Heart left ventricle (tissue), 13 donors: ENCODE results near the gene C3orf38.

ENCODE experiments used
- POLR2A ChIP-seq, 2 donors: fragments of 450-650 bp; IDR thresholded peaks; one replicate each; pipeline ENCODE4 v1.6.1; 2017; ENCODE audit warnings: antibody characterized with exemption in 2 of 2, mild to moderate bottlenecking in 2 of 2, moderate library complexity in 2 of 2
- TF ChIP-seq, protein P1 (sequence below), 12 donors: fragments of 200-600 bp; sonication (generic) in 4 of 12; IDR thresholded peaks; one replicate each; pipeline versions ENCODE4 v1.5.0 to v1.8.0; 2018 to 2022; ENCODE audit warnings: antibody characterized with exemption in 12 of 12, mild to moderate bottlenecking in 5 of 12
- donor health status: ischemic (EF 13 %, LVEDD 7.1; RV severe dilation, severe dysfunction).
- donor health status: DM: no; HTN: yes; CAD: no.
- donor health status: DM: no; HTN: no; CAD: no.
- donor health status: ischemic (EF 25% LVEDD 6.9; RV normal size, moderate dysfunction).
- donor health status: ischemic (EF 25% LVEDD 5.7; RV mildly dilated, moderate dysfunction).
- donor health status: ischemic (EF 35%, LVEDD 5.7; RV mildly dilated, moderate dysfunction).
- donor health status: nonischemic (EF 11% LVEDD 7.7; RV severe dilation, severe dysfunction).
- donor health status: DM: yes; HTN: yes; CAD: no.
- donor health status: PGD.
- donor health status: ischemic (EF 29% LVEDD 5.4; RV normal size, mild dysfunction).
- donor health status: nonischemic (EF 23%, LVEDD 6.1; RV moderate dilation, normal function).

DNA sequence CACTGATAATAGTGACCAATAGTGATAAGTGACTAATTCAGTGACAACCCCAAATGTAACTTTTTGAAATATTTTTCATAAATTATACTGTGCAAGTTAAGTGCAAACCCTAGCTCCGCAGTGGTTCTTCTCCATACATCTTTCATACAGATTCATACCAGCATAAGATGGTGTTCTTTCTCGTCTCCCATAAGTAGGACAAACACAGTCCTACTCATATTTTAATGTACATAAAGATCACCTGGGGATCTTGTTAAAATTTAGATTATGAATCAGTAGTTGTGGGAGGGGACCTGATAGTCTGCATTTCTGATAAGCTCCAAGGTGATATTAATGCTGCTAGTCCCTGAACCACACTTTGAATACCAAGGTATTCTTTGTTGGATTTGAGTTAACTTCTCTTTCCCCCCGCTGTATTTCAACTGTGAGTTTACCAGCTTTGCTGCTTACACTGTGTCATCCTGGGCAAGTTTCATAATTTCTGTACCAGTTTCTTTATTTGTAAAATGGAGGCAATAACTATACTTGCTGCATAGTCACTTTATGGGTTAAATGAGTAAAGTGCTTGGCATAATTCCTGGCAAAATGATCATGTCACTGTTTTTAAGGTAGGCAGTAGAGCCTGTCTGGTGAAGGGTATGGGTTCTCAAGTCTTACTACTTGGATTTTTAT lies 34.7 kb upstream of the C3orf38 start:
- TF ChIP-seq POLR2A (IDR thresholded peaks at IDR 0.05) = no peak
- TF ChIP-seq, protein P1, sequence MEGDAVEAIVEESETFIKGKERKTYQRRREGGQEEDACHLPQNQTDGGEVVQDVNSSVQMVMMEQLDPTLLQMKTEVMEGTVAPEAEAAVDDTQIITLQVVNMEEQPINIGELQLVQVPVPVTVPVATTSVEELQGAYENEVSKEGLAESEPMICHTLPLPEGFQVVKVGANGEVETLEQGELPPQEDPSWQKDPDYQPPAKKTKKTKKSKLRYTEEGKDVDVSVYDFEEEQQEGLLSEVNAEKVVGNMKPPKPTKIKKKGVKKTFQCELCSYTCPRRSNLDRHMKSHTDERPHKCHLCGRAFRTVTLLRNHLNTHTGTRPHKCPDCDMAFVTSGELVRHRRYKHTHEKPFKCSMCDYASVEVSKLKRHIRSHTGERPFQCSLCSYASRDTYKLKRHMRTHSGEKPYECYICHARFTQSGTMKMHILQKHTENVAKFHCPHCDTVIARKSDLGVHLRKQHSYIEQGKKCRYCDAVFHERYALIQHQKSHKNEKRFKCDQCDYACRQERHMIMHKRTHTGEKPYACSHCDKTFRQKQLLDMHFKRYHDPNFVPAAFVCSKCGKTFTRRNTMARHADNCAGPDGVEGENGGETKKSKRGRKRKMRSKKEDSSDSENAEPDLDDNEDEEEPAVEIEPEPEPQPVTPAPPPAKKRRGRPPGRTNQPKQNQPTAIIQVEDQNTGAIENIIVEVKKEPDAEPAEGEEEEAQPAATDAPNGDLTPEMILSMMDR (IDR thresholded peaks at IDR 0.05) = no peak
